WTC11 (cell line): ENCODE data around the gene TFPI2. TPM values are rescaled to one million over a fixed set of nuclear protein-coding genes. Genes with fewer than 3 reads are reported as not detected.

Experiments used
- ATAC-seq: fragments of 200-7000 bp; cut with Tn5 transposase; 2 replicates; pipeline ENCODE4 v1.10.0; 2021; ENCODE audit warnings: mild to moderate bottlenecking, moderate library complexity
- CTCF ChIA-PET: fragments of 300-600 bp; sonication (Branson Sonifier 250); formaldehyde crosslinking; loops from one replicate; lab custom pipeline; 2021; ENCODE audit warnings: antibody characterized with exemption; lab: Charles Lee
- POLR2A ChIA-PET: fragments of 350-600 bp; sonication (Branson Sonifier 250); formaldehyde crosslinking; loops from one replicate; lab custom pipeline; 2021; ENCODE audit warnings: antibody characterized with exemption; lab: Charles Lee
- DNase-seq: peaks from one replicate; pipeline ENCODE4 v3.0.0; 2021; ENCODE audit warnings: low spot score
- H3K27ac Mint-ChIP-seq: 2 replicates; pipeline ENCODE4 v1.8.0; 2021; ENCODE audit warnings: mixed read lengths
- H3K27me3 Mint-ChIP-seq: 2 replicates; pipeline ENCODE4 v1.8.0; 2021; ENCODE audit warnings: low read depth, mild to moderate bottlenecking, moderate library complexity, mixed read lengths
- H3K36me3 Mint-ChIP-seq: 2 replicates; pipeline ENCODE4 v1.8.0; 2021; ENCODE audit warnings: mixed read lengths
- H3K4me1 Mint-ChIP-seq: 2 replicates; pipeline ENCODE4 v1.8.0; 2022; ENCODE audit warnings: mixed read lengths
- H3K4me3 Mint-ChIP-seq: 2 replicates; pipeline ENCODE4 v1.8.0; 2021; ENCODE audit warnings: mild to moderate bottlenecking, moderate library complexity, mixed read lengths
- H3K9me3 Mint-ChIP-seq: 2 replicates; pipeline ENCODE4 v1.8.0; 2021; ENCODE audit warnings: mixed read lengths
- ESRRA ChIP-seq: sonication (generic); formaldehyde crosslinking; IDR thresholded peaks from 2 replicates; pipeline ENCODE4 v1.8.1; 2022; ENCODE audit warnings: mild to moderate bottlenecking, missing genetic modification reagents, borderline replicate concordance
- FOXP1 ChIP-seq: sonication (generic); formaldehyde crosslinking; IDR thresholded peaks from 2 replicates; pipeline ENCODE4 v1.8.0; 2022; ENCODE audit warnings: missing genetic modification reagents, mild to moderate bottlenecking, moderate library complexity, borderline replicate concordance
- NFYB ChIP-seq: sonication (generic); formaldehyde crosslinking; conservative IDR thresholded peaks from 2 replicates; pipeline ENCODE4 v1.8.0; 2022; ENCODE audit warnings: low read depth, missing genetic modification reagents
- SOX15 ChIP-seq: fragments of 250-450 bp; sonication (Bioruptor Pico); IDR thresholded peaks from 2 replicates; pipeline ENCODE4 v1.9.0; 2021; ENCODE audit warnings: mild to moderate bottlenecking
- ZNF121 ChIP-seq: sonication (generic); formaldehyde crosslinking; IDR thresholded peaks from 2 replicates; pipeline ENCODE4 v1.8.0; 2023; ENCODE audit warnings: missing genetic modification reagents
- ZNF219 ChIP-seq: sonication (generic); formaldehyde crosslinking; IDR thresholded peaks from 2 replicates; pipeline ENCODE4 v1.8.0; 2023; ENCODE audit warnings: missing genetic modification reagents, mild to moderate bottlenecking, borderline replicate concordance
- ZNF423 ChIP-seq: fragments of 250-450 bp; sonication (Bioruptor Pico); IDR thresholded peaks from 2 replicates; pipeline ENCODE4 v2.1.2; 2022; ENCODE audit warnings: mild to moderate bottlenecking, moderate library complexity
- total RNA-seq: library from RNA; stranded (reverse); gene quantifications from 3 replicates; pipeline ENCODE4 v1.2.3, GENCODE V29; 2021
- TF ChIP-seq, protein P1 (sequence below): sonication (generic); formaldehyde crosslinking; IDR thresholded peaks from 2 replicates; pipeline ENCODE4 v1.8.0; 2022; ENCODE audit warnings: mild to moderate bottlenecking, missing genetic modification reagents
- TF ChIP-seq, protein P2 (sequence below): fragments of 250-450 bp; sonication (Bioruptor Pico); IDR thresholded peaks from 2 replicates; pipeline ENCODE4 v1.8.0; 2021; ENCODE audit warnings: mild to moderate bottlenecking
- TF ChIP-seq, protein P3 (sequence below): sonication (generic); formaldehyde crosslinking; conservative IDR thresholded peaks from 2 replicates; pipeline ENCODE4 v1.8.1; 2023; ENCODE audit warnings: mild to moderate bottlenecking, low read depth, missing genetic modification reagents, moderate library complexity
- TF ChIP-seq, protein P4 (sequence below): fragments of 250-450 bp; sonication (Bioruptor Pico); conservative IDR thresholded peaks from 2 replicates; pipeline ENCODE4 v1.9.0; 2021; ENCODE audit warnings: mild to moderate bottlenecking
- TF ChIP-seq, protein P5 (sequence below): sonication (generic); formaldehyde crosslinking; IDR thresholded peaks from 2 replicates; pipeline ENCODE4 v1.8.1; 2023; ENCODE audit warnings: mild to moderate bottlenecking, missing genetic modification reagents
- TF ChIP-seq, protein P6 (sequence below): fragments of 250-450 bp; sonication (Bioruptor Pico); IDR thresholded peaks from 2 replicates; pipeline ENCODE4 v2.1.2; 2022; ENCODE audit warnings: mild to moderate bottlenecking, moderate library complexity

TFPI2 gene
- total RNA-seq, 1 experiment from 2014 or later, result 10.4 TPM

DNA sequence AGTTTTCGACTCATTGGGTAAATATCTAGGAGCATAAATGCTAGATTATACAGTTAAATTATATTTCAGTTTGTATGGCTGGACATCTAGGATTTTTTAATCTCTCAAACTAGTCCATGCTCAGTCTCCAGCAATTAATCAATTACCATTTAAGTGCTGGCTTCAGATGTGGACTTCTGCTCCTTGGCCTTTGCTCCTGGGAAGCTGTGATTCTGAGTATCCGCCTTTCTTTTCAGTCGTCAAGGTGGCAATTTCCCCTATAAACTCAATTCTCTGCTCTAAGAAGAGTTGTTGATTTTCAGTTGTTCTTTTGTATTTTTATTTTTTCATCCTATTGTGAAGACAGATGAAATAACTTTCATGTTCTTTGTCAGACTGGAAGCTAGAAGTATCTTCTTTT, 23.7 kb downstream of the TFPI2 start:
- no peak for DNase-seq
- H3K27me3 Mint-ChIP-seq, result no peaks in the 10 kb centered on the region
- TF ChIP-seq, protein P1, sequence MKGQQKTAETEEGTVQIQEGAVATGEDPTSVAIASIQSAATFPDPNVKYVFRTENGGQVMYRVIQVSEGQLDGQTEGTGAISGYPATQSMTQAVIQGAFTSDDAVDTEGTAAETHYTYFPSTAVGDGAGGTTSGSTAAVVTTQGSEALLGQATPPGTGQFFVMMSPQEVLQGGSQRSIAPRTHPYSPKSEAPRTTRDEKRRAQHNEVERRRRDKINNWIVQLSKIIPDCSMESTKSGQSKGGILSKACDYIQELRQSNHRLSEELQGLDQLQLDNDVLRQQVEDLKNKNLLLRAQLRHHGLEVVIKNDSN (CRISPR knock-in tag), result no peak
- TF ChIP-seq, protein P2, sequence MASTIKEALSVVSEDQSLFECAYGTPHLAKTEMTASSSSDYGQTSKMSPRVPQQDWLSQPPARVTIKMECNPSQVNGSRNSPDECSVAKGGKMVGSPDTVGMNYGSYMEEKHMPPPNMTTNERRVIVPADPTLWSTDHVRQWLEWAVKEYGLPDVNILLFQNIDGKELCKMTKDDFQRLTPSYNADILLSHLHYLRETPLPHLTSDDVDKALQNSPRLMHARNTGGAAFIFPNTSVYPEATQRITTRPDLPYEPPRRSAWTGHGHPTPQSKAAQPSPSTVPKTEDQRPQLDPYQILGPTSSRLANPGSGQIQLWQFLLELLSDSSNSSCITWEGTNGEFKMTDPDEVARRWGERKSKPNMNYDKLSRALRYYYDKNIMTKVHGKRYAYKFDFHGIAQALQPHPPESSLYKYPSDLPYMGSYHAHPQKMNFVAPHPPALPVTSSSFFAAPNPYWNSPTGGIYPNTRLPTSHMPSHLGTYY (CRISPR knock-in tag), result no peak
- TF ChIP-seq, protein P3, sequence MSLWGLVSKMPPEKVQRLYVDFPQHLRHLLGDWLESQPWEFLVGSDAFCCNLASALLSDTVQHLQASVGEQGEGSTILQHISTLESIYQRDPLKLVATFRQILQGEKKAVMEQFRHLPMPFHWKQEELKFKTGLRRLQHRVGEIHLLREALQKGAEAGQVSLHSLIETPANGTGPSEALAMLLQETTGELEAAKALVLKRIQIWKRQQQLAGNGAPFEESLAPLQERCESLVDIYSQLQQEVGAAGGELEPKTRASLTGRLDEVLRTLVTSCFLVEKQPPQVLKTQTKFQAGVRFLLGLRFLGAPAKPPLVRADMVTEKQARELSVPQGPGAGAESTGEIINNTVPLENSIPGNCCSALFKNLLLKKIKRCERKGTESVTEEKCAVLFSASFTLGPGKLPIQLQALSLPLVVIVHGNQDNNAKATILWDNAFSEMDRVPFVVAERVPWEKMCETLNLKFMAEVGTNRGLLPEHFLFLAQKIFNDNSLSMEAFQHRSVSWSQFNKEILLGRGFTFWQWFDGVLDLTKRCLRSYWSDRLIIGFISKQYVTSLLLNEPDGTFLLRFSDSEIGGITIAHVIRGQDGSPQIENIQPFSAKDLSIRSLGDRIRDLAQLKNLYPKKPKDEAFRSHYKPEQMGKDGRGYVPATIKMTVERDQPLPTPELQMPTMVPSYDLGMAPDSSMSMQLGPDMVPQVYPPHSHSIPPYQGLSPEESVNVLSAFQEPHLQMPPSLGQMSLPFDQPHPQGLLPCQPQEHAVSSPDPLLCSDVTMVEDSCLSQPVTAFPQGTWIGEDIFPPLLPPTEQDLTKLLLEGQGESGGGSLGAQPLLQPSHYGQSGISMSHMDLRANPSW (CRISPR knock-in tag), result no peak
- TF ChIP-seq ZNF423 (no peak), ESRRA (CRISPR knock-in tag) (no peak), NFYB (CRISPR knock-in tag) (no peak)
- TF ChIP-seq, all 79 proteins: peak for 0
- Mint-ChIP-seq H3K9me3 (0 out of 2 replicates have a peak, but pooled peaks cover 6% of the 10 kb centered on the region), H3K4me3 (no peak overlapping the region), H3K36me3 (no peaks in the 10 kb centered on the region), H3K4me1 (no peaks in the 10 kb centered on the region), H3K27ac (no peak overlapping the region)
- POLR2A ChIA-PET, result no interaction called here
- no peak for ATAC-seq
- CTCF ChIA-PET, result no interaction called here

DNA sequence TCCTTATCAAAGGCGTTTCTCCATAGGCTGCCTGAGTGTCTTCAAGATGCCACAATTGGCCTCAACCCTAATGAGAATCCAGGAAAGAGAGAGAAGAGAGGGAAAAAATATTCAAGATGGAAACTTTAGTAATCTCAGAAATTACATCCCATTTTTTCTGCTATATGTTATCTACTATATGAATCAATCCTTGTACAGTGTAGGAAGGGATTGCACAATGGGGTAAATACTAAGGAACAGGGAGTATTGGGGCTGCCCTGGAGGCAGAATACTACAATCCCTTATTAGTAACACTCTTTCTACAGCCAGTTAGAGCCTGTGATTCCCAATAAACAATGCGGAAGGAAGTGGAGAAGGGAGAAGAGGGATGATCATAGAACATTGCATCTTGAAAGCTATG, 27.9 kb downstream of the TFPI2 start:
- CTCF ChIA-PET, result interaction anchor here (0.6 kb wide), 1 partner anchor 513 kb away, joined by 3 read pairs; no protein-coding TSS in a partner anchor
- no peak for DNase-seq
- Mint-ChIP-seq H3K4me3 (no peak overlapping the region), H3K27me3 (no peaks in the 10 kb centered on the region), H3K27ac (no peak overlapping the region), H3K9me3 (0 out of 2 replicates have a peak, but pooled peaks cover 4% of the 10 kb centered on the region), H3K36me3 (no peaks in the 10 kb centered on the region), H3K4me1 (no peaks in the 10 kb centered on the region)
- no peak for ATAC-seq
- POLR2A ChIA-PET, result no interaction called here
- TF ChIP-seq ESRRA (CRISPR knock-in tag), result no peak
- TF ChIP-seq, protein P4, sequence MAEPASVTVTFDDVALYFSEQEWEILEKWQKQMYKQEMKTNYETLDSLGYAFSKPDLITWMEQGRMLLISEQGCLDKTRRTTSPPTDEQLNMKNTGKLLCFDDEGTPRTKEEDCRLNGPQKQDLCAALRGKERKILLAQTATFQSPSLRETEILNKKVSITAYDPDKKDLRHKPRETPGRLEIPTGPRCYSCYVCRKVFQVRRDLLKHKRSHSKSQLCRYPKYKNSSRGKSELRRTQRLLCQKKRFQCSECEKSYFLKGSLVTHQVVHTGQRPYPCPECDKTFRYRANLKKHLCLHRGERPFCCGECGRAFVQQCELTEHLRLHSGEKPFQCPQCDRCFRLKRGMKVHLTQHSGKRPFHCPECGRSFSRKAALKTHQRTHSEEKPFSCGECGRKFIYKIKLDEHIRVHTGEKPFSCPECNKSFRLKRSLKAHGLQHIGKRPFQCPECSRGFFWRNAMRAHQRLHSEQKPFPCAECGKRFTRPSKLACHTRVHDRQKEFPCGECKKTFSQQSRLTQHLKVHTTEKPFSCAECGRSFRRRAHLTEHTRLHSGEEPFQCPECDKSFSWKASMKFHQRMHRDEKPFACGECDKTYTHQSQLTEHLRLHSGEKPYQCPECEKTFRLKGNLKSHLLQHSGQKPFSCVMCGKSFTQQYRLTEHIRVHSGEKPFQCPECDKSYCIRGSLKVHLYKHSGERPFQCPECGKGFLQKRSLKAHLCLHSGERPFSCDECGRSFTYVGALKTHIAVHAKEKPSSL (CRISPR knock-in tag), result no peak
- TF ChIP-seq, protein P5, sequence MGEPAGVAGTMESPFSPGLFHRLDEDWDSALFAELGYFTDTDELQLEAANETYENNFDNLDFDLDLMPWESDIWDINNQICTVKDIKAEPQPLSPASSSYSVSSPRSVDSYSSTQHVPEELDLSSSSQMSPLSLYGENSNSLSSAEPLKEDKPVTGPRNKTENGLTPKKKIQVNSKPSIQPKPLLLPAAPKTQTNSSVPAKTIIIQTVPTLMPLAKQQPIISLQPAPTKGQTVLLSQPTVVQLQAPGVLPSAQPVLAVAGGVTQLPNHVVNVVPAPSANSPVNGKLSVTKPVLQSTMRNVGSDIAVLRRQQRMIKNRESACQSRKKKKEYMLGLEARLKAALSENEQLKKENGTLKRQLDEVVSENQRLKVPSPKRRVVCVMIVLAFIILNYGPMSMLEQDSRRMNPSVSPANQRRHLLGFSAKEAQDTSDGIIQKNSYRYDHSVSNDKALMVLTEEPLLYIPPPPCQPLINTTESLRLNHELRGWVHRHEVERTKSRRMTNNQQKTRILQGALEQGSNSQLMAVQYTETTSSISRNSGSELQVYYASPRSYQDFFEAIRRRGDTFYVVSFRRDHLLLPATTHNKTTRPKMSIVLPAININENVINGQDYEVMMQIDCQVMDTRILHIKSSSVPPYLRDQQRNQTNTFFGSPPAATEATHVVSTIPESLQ (CRISPR knock-in tag), result no peak
- no peak for TF ChIP-seq ZNF219 (CRISPR knock-in tag)
- TF ChIP-seq ZNF121 (CRISPR knock-in tag), result no peak
- TF ChIP-seq, protein P6, sequence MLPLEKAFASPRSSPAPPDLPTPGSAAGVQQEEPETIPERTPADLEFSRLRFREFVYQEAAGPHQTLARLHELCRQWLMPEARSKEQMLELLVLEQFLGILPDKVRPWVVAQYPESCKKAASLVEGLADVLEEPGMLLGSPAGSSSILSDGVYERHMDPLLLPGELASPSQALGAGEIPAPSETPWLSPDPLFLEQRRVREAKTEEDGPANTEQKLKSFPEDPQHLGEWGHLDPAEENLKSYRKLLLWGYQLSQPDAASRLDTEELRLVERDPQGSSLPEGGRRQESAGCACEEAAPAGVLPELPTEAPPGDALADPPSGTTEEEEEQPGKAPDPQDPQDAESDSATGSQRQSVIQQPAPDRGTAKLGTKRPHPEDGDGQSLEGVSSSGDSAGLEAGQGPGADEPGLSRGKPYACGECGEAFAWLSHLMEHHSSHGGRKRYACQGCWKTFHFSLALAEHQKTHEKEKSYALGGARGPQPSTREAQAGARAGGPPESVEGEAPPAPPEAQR (CRISPR knock-in tag), result no peak
- no peak for TF ChIP-seq NFYB (CRISPR knock-in tag)
- TF ChIP-seq SOX15 (CRISPR knock-in tag), result no peak
- no peak for TF ChIP-seq FOXP1 (CRISPR knock-in tag)
- TF ChIP-seq, protein P1 (CRISPR knock-in tag), result no peak
